Skin of body (tissue), 2 donors: ENCODE measurements around the gene ATRAID. TPM values are rescaled to one million over a fixed set of nuclear protein-coding genes. Genes with fewer than 3 reads are reported as not detected.
A peak's percentile ranks its signal among the peaks of the same experiment; 100 is the strongest.

ENCODE experiments used
- DNase-seq: peaks from one replicate; lab custom pipeline; 2025; lab: John Stamatoyannopoulos, UW
- total RNA-seq: library from RNA; depleted of rRNA; stranded (reverse); fragments of >200 nt; gene quantifications from one replicate; pipeline ENCODE4 v1.2.3, GENCODE V29; 2014

Gene ATRAID
- total RNA-seq, 1 donor from 2014 or later, result 93.8 TPM

- DNase-seq, result peak; percentile 72
These were observed 5.6 kb downstream of the ATRAID start, which contains the start of gene CAD for GRCh38 chr2:27217173-27218121. Gene CAD (plus strand): TSS chr2:27217369. CDS start chr2:27217552, 183 bp downstream.

GRCh38 chr2:27218614-27219013 is 6.8 kb downstream of the ATRAID start:
- DNase-seq, result no peak

GRCh38 chr2:27219091-27219490 is 7.2 kb downstream of the ATRAID start:
- no peak for DNase-seq

- no peak for DNase-seq
These were observed 8.2 kb downstream of the ATRAID start for GRCh38 chr2:27220091-27220490.

- DNase-seq, result no peak
These were observed 9.3 kb downstream of the ATRAID start for GRCh38 chr2:27221166-27221565.

- DNase-seq, result no peak
These were observed 10.6 kb downstream of the ATRAID start for GRCh38 chr2:27222407-27222806.

GRCh38 chr2:27223416-27223815 is 11.6 kb downstream of the ATRAID start:
- DNase-seq, result no peak

GRCh38 chr2:27225526-27225925 is 13.7 kb downstream of the ATRAID start:
- DNase-seq, result no peak

- DNase-seq, result no peak
These were observed 15.7 kb downstream of the ATRAID start for GRCh38 chr2:27227501-27227900.

GRCh38 chr2:27231921-27232320 is 20.1 kb downstream of the ATRAID start:
- DNase-seq, result no peak

- no peak for DNase-seq
These were observed 21.5 kb downstream of the ATRAID start for GRCh38 chr2:27233341-27233740.

- no peak for DNase-seq
These were observed 24.3 kb downstream of the ATRAID start for GRCh38 chr2:27236136-27236535.

GRCh38 chr2:27236626-27237025 is 24.8 kb downstream of the ATRAID start:
- no peak for DNase-seq

GRCh38 chr2:27237341-27237945 is 25.6 kb downstream of the ATRAID start:
- DNase-seq, result no peak

GRCh38 chr2:27238976-27239375 is 27.1 kb downstream of the ATRAID start:
- DNase-seq, result no peak

- DNase-seq, result no peak
These were observed 28.6 kb downstream of the ATRAID start for GRCh38 chr2:27240406-27240805.

GRCh38 chr2:27241761-27242613 is 30.1 kb downstream of the ATRAID start:
- DNase-seq, result no peak

GRCh38 chr2:27242614-27242951 is 30.7 kb downstream of the ATRAID start:
- no peak for DNase-seq

- no peak for DNase-seq
These were observed 31.7 kb downstream of the ATRAID start for GRCh38 chr2:27243391-27244130.

GRCh38 chr2:27245116-27245515 is 33.3 kb downstream of the ATRAID start:
- DNase-seq, result no peak

- no peak for DNase-seq
These were observed 33.8 kb downstream of the ATRAID start for GRCh38 chr2:27245626-27246025.
